ENCODE data around the gene LRFN2.

- TF ChIP-seq CTCF (optimal IDR thresholded peaks at IDR 0.05 in 1 of 3, IDR thresholded peaks at IDR 0.05 in 1 of 3, conservative IDR thresholded peaks at IDR 0.05 in 1 of 3; ENCODE audit: extremely low read depth in 1 of 3, insufficient read depth in 2 of 3, low read length in 3 of 3) (no peak), EZH2 (IDR thresholded peaks at IDR 0.05; ENCODE audit: low read length) (no peak)
Observed at GRCh38 chr6:40573221-40573620, 13.9 kb downstream of the LRFN2 start.
